ENCODE measurements around the gene MYL9.

- TF ChIP-seq CTCF (IDR thresholded peaks at IDR 0.05), result no peak
- no peak for TF ChIP-seq POLR2A (IDR thresholded peaks at IDR 0.05; ENCODE audit: low read depth)
- TF ChIP-seq EP300 (IDR thresholded peaks at IDR 0.05), result no peak
Measured at GRCh38 chr20:36578356-36579041, 37.2 kb downstream of the MYL9 start.
